ENCODE results near the gene BLOC1S6.
A peak's percentile ranks its signal among the peaks of the same experiment; 100 is the strongest.

The BLOC1S6 gene

GRCh38 chr15:45587095-45587862 lies at the start of gene BLOC1S6:
Gene BLOC1S6, plus strand, starts transcription at chr15:45587379. Its CDS starts 65 bp downstream, at chr15:45587444.
- DNase-seq = peak; percentile 79 to 81

DNA sequence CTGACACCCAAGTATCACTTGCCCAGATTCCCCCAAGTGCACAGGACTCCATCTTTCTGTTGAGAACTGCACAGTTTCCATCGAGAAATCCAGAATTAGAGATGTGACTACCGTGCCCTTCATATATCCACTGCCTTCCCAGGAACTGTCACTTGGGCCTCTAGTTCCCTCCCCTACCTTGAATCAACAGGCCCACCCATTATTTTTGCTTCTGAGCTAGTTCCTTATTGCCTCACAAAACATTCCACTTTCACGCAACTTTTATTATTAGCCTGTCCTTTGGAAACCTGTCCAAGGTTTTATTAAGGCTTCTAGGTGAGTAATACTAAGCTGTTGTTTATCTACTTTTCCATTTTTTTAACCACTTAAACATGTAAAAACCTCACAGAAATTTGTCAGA lies 47.5 kb upstream of the BLOC1S6 start:
- DNase-seq = no peak

GRCh38 chr15:45540531-45540930 lies 46.6 kb upstream of the BLOC1S6 start:
- DNase-seq = no peak

GRCh38 chr15:45543051-45543450 lies 44.1 kb upstream of the BLOC1S6 start:
- DNase-seq = no peak

DNA sequence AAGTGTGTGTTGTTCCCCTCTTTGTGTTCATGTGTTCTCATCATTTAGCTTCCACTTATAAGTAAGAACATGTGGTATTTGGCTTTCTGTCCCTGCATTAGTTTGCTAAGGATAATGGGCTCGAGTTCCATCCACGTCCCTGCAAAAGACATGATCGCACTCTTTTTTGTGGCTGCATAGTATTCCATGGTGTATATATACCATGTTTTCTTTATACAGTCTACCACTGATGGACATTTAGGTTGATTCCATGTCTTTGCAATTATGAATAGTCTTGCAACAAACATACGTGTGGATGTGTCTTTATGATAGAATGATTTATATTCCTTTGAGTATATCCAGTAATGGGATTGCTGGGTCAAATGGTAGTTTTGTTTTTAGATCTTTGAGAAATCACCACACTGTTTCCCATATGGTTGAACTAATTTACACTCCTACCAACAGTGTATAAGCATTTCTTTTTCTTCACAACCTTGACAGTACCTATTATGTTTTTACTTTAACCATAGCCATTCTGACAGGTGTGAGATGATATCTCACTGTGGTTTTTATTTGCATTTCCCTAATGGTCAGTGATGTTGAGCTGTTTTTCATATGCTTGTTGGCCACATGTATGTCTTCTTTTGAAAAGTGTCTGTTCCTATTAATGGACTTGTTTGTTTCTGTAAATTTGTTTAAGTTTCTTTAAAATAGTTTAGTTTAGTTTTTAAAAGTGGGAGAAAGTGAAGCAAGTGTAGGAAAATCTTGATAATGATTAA lies 42.7 kb upstream of the BLOC1S6 start:
- DNase-seq = no peak

GRCh38 chr15:45546789-45547188 lies 40.4 kb upstream of the BLOC1S6 start:
- DNase-seq = no peak

DNA sequence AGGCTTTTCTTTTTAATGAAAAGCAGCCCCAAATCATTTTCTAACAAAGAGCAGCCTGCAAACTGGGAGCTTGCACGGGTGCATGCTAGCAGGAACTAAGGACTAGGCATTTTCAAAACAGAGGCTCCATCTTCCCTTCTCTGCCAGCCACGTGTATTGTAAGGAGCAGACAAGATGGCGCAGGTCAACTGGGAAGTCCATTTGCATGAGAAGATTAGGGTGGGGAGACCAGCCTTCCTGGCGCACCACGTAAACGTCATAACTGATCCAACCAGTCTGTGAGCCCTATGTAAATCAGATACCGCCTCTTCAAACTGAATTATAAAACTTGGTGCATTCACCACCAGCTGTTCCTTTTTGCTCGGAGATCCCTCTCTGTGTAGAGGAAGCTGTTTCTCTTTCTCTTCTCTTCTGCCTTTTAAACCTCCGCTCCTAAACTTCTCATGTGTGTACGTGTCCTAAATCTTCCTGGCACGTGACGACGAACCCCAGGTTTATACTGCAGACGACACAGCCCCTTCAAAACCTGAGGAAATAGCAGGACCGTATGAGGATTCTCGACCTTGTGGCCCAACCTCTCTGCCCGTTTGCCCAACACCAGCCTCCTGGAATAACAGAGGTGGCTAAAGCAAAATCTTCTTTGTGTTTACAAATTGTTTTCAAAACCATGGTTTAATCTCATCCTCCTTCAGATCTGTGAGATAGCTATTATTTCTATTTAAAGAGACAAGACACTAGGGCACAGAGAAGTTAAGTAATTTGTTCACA lies 38.2 kb upstream of the BLOC1S6 start:
- no peak for DNase-seq

- no peak for DNase-seq
Measured at GRCh38 chr15:45549541-45550220, 37.5 kb upstream of the BLOC1S6 start.

GRCh38 chr15:45550436-45550835 lies 36.7 kb upstream of the BLOC1S6 start:
- peak in 1 of 2 experiments; percentile 3 for DNase-seq

- no peak for DNase-seq
Measured at GRCh38 chr15:45551676-45552075, 35.5 kb upstream of the BLOC1S6 start.

GRCh38 chr15:45555934-45556608 lies 31.1 kb upstream of the BLOC1S6 start:
- DNase-seq = no peak

- DNase-seq = no peak
Measured at GRCh38 chr15:45572617-45573016, 14.6 kb upstream of the BLOC1S6 start.

DNA sequence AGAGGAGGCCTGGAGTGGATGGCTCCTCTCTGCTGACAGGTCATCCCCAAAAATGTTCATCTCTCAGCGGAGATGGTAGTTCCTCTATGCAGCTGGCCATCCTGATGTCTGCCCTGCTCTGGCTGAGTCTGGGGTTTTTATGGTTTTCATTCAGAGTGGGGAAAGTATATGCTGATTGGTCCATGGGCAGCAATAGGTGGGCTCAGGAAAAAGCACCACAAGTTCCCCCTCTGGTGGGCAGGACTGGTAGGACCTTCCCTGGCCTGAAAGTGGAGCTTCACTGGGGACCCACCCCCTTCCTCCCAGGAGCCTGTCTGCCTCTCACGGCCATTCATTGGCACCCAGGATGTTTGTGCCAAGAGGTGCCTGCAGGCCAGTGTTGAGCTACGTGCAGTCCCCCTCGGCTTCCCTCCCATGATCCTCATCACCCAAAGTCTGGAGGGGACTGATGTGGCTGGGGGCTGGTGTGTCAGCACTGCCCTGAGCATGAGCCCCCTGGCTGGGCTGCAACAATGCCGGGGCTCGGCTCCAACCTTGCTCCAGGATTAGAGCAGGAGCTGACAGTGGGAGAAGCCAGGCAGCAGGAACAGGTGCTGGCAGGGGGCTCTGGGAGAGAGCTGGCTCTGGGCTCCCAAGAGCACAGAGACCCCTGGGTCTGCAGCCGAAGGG lies 13.1 kb upstream of the BLOC1S6 start:
- peak in 1 of 2 experiments; percentile 6 for DNase-seq

GRCh38 chr15:45581919-45582318 lies 5.3 kb upstream of the BLOC1S6 start:
- DNase-seq = no peak

DNA sequence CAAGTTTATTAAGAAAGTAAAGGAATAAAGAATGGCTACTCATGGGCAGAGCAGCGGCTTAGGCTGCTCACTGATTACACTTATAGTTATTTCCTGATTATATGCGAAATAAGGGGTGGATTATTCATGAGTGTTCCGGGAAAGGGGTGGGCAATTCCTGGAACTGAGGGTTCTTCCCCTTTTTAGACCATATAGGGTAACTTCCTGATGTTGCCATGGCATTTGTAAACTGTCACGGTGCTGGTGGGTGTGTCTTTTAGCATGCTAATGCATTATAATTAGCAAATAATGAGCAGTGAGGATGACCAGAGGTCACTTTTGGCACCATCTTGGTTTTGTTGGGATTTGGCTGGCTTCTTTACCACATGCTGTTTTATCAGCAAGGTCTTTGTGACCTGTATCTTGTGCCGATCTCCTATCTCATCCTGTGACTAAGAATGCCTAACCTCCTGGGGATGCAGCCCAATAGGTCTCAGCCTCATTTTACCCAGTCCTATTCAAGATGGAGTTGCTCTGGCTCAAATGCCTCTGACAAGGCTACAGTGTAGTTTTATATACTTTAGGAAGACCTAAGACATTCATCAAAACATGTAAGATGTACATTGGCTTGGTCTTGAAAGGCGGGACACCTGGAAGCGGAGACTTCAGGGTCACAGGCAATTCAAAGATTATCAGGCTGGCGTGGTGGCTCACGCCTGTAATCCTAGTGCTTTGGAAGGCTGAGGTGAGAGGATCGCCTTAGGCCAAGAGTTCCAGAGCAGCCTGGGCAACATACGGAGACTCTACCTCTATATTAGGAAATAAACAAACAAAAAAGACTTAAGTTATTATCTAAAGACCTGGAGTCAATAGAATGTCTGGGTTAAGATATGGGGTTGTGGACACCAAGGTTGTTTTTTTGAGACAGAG lies 3.2 kb upstream of the BLOC1S6 start:
- DNase-seq = no peak

DNA sequence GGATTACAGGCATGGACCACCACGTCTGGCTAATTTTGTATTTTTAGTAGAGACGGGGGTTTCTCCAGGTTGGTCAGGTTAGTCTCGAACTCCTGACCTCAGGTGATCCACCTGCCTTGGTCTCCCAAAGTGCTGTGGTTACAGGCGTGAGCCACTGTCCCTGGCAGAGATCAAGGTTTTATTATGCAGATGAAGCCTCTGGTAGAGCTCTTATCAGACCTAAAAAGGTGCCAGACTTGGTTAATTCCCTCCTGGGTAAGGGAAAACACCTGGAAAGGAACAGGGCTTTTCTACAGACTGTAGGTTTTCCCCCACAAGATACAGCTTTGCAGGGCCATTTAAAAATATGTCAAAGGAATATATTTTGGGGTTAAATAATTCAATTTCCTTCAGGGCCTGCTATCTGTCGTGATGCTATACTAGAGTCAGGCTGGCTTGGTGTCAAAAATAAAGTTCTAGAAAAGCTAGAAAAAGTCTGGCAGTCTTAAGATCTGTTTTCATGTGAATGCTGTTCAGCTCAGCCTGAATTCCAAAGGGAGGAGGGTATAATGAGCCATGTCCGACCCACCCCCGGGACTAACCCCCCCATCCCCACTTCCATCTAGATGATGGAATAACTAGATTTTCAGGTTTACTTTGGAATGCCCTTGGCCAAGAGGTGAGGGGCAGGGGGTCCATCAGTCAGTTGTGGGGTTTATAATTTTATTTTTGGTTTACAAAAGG lies 1.9 kb upstream of the BLOC1S6 start:
- no peak for DNase-seq

DNA sequence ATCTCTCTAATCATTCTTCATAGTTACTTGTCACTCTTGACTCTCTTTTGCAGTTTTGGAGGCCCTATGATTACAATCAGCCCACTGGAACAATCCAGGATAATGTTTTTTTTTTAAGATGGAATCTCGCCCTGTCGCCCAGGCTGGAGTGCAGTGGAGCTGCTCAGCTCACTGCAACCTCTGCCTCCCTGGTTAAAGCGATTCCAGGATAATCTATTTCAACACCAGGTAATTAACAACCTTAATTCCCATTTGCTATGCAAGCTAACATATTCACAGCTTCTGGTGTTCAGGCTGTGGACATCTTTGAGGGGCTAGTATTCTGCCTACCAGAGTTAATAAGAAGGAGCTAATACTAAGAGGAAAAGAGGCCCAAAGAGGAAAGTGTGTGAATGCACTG lies 1.1 kb upstream of the BLOC1S6 start:
- no peak for DNase-seq

DNA sequence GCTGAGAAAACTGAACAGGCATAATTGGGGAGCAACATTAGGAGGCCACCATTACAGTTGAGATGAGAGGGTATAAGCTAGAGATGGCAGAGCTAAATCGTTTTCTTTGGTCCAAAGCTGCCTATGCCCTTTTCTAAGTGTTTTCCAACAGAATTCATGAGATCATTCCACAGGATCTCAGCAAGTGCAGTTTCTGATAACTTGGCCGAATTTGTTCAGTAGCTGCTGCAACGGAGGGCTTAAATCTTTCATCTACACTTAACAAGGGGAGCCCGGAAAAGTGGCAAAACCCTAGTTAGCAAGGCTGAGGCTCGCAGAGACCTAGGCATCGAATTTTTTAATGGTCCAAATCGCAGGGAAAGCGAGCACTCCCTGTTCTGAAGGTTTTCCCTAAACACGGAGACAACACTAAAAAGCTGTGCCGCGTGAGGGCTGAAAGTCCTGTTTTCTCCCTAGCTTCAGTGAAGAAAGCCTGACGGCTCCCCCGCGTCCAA lies 531 bp upstream of the BLOC1S6 start:
- DNase-seq = no peak

- no peak for DNase-seq
Measured at GRCh38 chr15:45587863-45588170, 638 bp downstream of the BLOC1S6 start.
